ENCODE results near the gene TYK2.

TYK2 gene

GRCh38 chr19:10380313-10381102, at the start of gene TYK2:
Gene TYK2, minus strand, starts transcription at chr19:10380572. Its CDS starts 2,166 bp downstream, at chr19:10378406.
- DNase-seq (ENCODE audit: extremely low read depth, low read depth) = peak; percentile 96
- TF ChIP-seq, protein P1, sequence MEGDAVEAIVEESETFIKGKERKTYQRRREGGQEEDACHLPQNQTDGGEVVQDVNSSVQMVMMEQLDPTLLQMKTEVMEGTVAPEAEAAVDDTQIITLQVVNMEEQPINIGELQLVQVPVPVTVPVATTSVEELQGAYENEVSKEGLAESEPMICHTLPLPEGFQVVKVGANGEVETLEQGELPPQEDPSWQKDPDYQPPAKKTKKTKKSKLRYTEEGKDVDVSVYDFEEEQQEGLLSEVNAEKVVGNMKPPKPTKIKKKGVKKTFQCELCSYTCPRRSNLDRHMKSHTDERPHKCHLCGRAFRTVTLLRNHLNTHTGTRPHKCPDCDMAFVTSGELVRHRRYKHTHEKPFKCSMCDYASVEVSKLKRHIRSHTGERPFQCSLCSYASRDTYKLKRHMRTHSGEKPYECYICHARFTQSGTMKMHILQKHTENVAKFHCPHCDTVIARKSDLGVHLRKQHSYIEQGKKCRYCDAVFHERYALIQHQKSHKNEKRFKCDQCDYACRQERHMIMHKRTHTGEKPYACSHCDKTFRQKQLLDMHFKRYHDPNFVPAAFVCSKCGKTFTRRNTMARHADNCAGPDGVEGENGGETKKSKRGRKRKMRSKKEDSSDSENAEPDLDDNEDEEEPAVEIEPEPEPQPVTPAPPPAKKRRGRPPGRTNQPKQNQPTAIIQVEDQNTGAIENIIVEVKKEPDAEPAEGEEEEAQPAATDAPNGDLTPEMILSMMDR (IDR thresholded peaks at IDR 0.05; ENCODE audit: low read depth, low read length) = no peak

DNA sequence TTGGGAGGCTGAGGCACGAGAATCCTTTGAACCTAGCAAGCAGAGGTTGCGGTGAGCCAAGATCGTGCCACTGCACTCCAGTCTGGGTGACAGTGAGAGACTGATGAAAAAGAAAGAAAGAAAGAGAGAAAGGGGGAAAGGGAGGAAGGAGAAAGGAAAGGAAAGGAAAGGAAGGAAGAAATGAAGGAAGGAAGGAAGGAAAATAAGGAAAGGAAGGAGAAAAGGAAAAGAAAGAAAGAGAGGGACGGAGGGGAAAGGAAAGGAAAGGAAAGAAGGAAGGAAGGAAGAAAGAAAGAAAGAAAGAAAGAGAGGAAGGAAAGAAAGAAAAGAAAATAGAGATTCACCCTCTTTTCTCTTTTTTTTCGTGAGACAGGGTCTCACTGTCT, 48.6 kb upstream of the TYK2 start:
- TF ChIP-seq, protein P1 (IDR thresholded peaks at IDR 0.05; ENCODE audit: low read depth, low read length) = no peak

DNA sequence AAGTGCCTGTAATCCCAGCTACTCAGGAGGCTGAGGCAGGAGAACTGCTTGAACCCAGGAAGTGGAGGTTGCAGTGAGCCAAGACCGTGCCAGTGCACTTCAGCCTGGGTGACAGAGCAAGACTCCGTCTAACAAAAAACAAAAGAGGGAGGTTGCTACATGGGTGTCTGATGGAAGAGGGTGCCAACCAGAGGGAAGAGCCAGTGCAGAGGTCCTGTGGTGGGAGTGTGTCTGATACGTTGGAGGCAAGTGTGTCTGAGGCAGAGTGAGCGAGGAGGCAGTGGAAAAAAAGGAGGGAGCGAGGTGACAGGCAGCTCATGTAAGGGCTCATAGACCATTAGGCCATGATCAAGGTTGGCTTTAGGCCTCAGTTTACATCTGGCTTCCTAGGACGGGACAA, 46.8 kb upstream of the TYK2 start:
- DNase-seq (ENCODE audit: extremely low read depth, low read depth) = no peak
- TF ChIP-seq, protein P1 (IDR thresholded peaks at IDR 0.05; ENCODE audit: low read depth, low read length) = no peak

More for the DNA sequence above, 48.6 kb upstream of the TYK2 start:
- DNase-seq (ENCODE audit: extremely low read depth, low read depth) = no peak

- TF ChIP-seq, protein P1 (IDR thresholded peaks at IDR 0.05; ENCODE audit: low read depth, low read length) = peak; percentile 88
- no peak for DNase-seq (ENCODE audit: extremely low read depth, low read depth)
Measured at GRCh38 chr19:10424011-10424637, 43.8 kb upstream of the TYK2 start.

DNA sequence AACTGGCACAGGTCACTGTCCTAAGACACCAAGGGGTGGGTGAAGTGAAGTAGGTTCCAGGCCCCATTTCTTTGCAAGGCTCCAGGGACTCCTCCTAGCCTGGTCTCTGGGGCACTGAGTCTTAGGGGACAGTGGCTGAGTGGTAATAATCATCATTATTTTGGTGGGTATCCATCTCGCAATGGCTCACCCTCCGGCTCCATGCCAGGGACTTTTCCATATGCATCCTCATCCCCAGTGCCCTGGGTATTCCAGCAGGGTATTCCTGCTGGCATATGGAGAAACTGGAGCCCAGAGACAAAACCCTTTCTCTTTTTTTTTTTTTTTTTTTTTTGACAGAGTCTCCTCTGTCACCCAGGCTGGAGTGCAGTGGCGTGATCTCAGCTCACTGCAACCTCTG, 42.5 kb upstream of the TYK2 start:
- DNase-seq (ENCODE audit: extremely low read depth, low read depth) = no peak

GRCh38 chr19:10422046-10422461, 41.7 kb upstream of the TYK2 start:
- DNase-seq (ENCODE audit: extremely low read depth, low read depth) = no peak
- TF ChIP-seq, protein P1 (IDR thresholded peaks at IDR 0.05; ENCODE audit: low read depth, low read length) = no peak

More for the DNA sequence above, 42.5 kb upstream of the TYK2 start:
- TF ChIP-seq, protein P1 (IDR thresholded peaks at IDR 0.05; ENCODE audit: low read depth, low read length) = no peak
